ENCODE results near the gene HIP1. TPM values are rescaled to one million over a fixed set of nuclear protein-coding genes. Genes with fewer than 3 reads are reported as not detected.
A peak's percentile ranks its signal among the peaks of the same experiment; 100 is the strongest.
"Not testable (repeated sequence)": the region's sequence is repeated elsewhere in the genome, so short reads cannot be mapped to it uniquely, and the experiment has no call there.

Gene HIP1
- total RNA-seq, 2 experiments from 2014 or later, result 2.1 to 2.3 TPM

- H3K27me3 Mint-ChIP-seq (ENCODE audit: low read depth); H3K27ac Mint-ChIP-seq; H3K36me3 Mint-ChIP-seq (ENCODE audit: low read depth); H3K4me1 Mint-ChIP-seq (ENCODE audit: low read depth); DNase-seq; H3K9me3 Mint-ChIP-seq; H3K4me3 Mint-ChIP-seq: not testable (repeated sequence)
- intact Hi-C loops (cut with micrococcal nuclease), result loop anchor here (5.0 kb wide), 2 partner anchors 120 to 310 kb away; no protein-coding TSS in a partner anchor
- CTCF ChIA-PET, result interaction anchor here (0.6 to 2.2 kb wide), 8 partner anchors 8 to 330 kb away, joined by 3 to 8 read pairs (median 4); partner anchors contain the start of gene HIP1
These were observed 23.1 kb upstream of the HIP1 start for GRCh38 chr7:75761801-75762200.

- no peaks in the 10 kb centered on the region for H3K27me3 Mint-ChIP-seq (ENCODE audit: low read depth)
- no peaks in the 10 kb centered on the region for H3K9me3 Mint-ChIP-seq
- H3K4me1 Mint-ChIP-seq (ENCODE audit: low read depth), result no peaks in the 10 kb centered on the region
- CTCF ChIA-PET, result no interaction called here
- DNase-seq, result no peak
- no peak overlapping the region for H3K27ac Mint-ChIP-seq
- H3K36me3 Mint-ChIP-seq (ENCODE audit: low read depth), result no peaks in the 10 kb centered on the region
- intact Hi-C loops (cut with micrococcal nuclease), result no loop called here
- no peak overlapping the region for H3K4me3 Mint-ChIP-seq
These were observed 19.8 kb upstream of the HIP1 start for GRCh38 chr7:75758491-75758890.

- Mint-ChIP-seq H3K27ac (no peak overlapping the region), H3K4me1 (ENCODE audit: low read depth) (no peaks in the 10 kb centered on the region), H3K9me3 (no peaks in the 10 kb centered on the region), H3K4me3 (no peak overlapping the region), H3K27me3 (ENCODE audit: low read depth) (no peaks in the 10 kb centered on the region), H3K36me3 (ENCODE audit: low read depth) (no peaks in the 10 kb centered on the region)
- intact Hi-C loops (cut with micrococcal nuclease), result no loop called here
- CTCF ChIA-PET, result no interaction called here
- no peak for DNase-seq
These were observed 19.1 kb upstream of the HIP1 start for GRCh38 chr7:75757860-75758259.

GRCh38 chr7:75756991-75757676 lies 18.4 kb upstream of the HIP1 start:
- Mint-ChIP-seq H3K36me3 (ENCODE audit: low read depth) (no peaks in the 10 kb centered on the region), H3K27ac (no peak overlapping the region), H3K4me1 (ENCODE audit: low read depth) (no peaks in the 10 kb centered on the region), H3K9me3 (no peaks in the 10 kb centered on the region), H3K4me3 (no peak overlapping the region), H3K27me3 (ENCODE audit: low read depth) (no peaks in the 10 kb centered on the region)
- intact Hi-C loops (cut with micrococcal nuclease), result no loop called here
- DNase-seq, result no peak
- CTCF ChIA-PET, result interaction anchor here (0.6 kb wide), 1 partner anchor 105 kb away, joined by 4 read pairs; no protein-coding TSS in a partner anchor

GRCh38 chr7:75756206-75756990 lies 17.7 kb upstream of the HIP1 start:
- H3K4me1 Mint-ChIP-seq (ENCODE audit: low read depth), result no peaks in the 10 kb centered on the region

GRCh38 chr7:75743455-75743859 lies 4.7 kb upstream of the HIP1 start:
- DNase-seq, result no peak
- H3K4me3 Mint-ChIP-seq, result no peak overlapping the region
- CTCF ChIA-PET, result no interaction called here
- intact Hi-C loops (cut with micrococcal nuclease), result no loop called here
- no peaks in the 10 kb centered on the region for H3K9me3 Mint-ChIP-seq
- no peaks in the 10 kb centered on the region for H3K36me3 Mint-ChIP-seq (ENCODE audit: low read depth)
- no peak overlapping the region for H3K27ac Mint-ChIP-seq
- peaks cover 8% of the 10 kb centered on the region for H3K4me1 Mint-ChIP-seq (ENCODE audit: low read depth)
- peaks cover under 1% of the 10 kb centered on the region for H3K27me3 Mint-ChIP-seq (ENCODE audit: low read depth)

More at GRCh38 chr7:75756206-75756990, 17.7 kb upstream of the HIP1 start:
- no peak overlapping the region for H3K27ac Mint-ChIP-seq
- no peaks in the 10 kb centered on the region for H3K36me3 Mint-ChIP-seq (ENCODE audit: low read depth)
- no peak overlapping the region for H3K4me3 Mint-ChIP-seq
- no peaks in the 10 kb centered on the region for H3K27me3 Mint-ChIP-seq (ENCODE audit: low read depth)
- no peak for DNase-seq
- no peaks in the 10 kb centered on the region for H3K9me3 Mint-ChIP-seq
- CTCF ChIA-PET, result interaction anchor here (0.5 to 1.6 kb wide), 3 partner anchors 21 to 707 kb away, joined by 4 to 5 read pairs (median 4); no protein-coding TSS in a partner anchor
- intact Hi-C loops (cut with micrococcal nuclease), result no loop called here

- H3K27me3 Mint-ChIP-seq (ENCODE audit: low read depth), result peaks cover 10% of the 10 kb centered on the region
- H3K27ac Mint-ChIP-seq, result no peak overlapping the region
- no peaks in the 10 kb centered on the region for H3K9me3 Mint-ChIP-seq
- H3K4me3 Mint-ChIP-seq, result no peak overlapping the region
- CTCF ChIA-PET, result no interaction called here
- intact Hi-C loops (cut with micrococcal nuclease), result no loop called here
- DNase-seq, result no peak
- no peaks in the 10 kb centered on the region for H3K36me3 Mint-ChIP-seq (ENCODE audit: low read depth)
- peaks cover 14% of the 10 kb centered on the region for H3K4me1 Mint-ChIP-seq (ENCODE audit: low read depth)
These were observed 2.2 kb upstream of the HIP1 start for GRCh38 chr7:75740846-75741497.

GRCh38 chr7:75739796-75740672 lies 1.3 kb upstream of the HIP1 start:
- CTCF ChIA-PET, result interaction anchor here (0.6 to 1.4 kb wide), 3 partner anchors 22 to 280 kb away, joined by 3 to 8 read pairs (median 3); no protein-coding TSS in a partner anchor
- Mint-ChIP-seq H3K9me3 (no peaks in the 10 kb centered on the region), H3K4me1 (ENCODE audit: low read depth) (peaks cover 14% of the 10 kb centered on the region), H3K27ac (peak overlapping the region; percentile 81), H3K36me3 (ENCODE audit: low read depth) (no peaks in the 10 kb centered on the region), H3K4me3 (peak overlapping the region; percentile 92), H3K27me3 (ENCODE audit: low read depth) (peaks cover 10% of the 10 kb centered on the region)
- intact Hi-C loops (cut with micrococcal nuclease), result loop anchor here (2.0 to 10.0 kb wide), 7 partner anchors 37 to 665 kb away; partner anchors contain the start of genes POR, RCC1L, STYXL1 and TMEM120A
- peak; percentile 70 for DNase-seq

- H3K27me3 Mint-ChIP-seq (ENCODE audit: low read depth), result peaks cover 10% of the 10 kb centered on the region
- no peaks in the 10 kb centered on the region for H3K9me3 Mint-ChIP-seq
- H3K36me3 Mint-ChIP-seq (ENCODE audit: low read depth), result no peaks in the 10 kb centered on the region
- intact Hi-C loops (cut with micrococcal nuclease), result loop anchor here (2.0 to 10.0 kb wide), 7 partner anchors 38 to 664 kb away; partner anchors contain the start of genes POR, RCC1L, STYXL1 and TMEM120A
- peak overlapping the region; percentile 92 for H3K4me3 Mint-ChIP-seq
- CTCF ChIA-PET, result interaction anchor here (0.6 to 1.4 kb wide), 3 partner anchors 23 to 281 kb away, joined by 3 to 8 read pairs (median 3); no protein-coding TSS in a partner anchor
- peak overlapping the region; percentile 81 for H3K27ac Mint-ChIP-seq
- DNase-seq, result peak; percentile 99
- H3K4me1 Mint-ChIP-seq (ENCODE audit: low read depth), result peaks cover 14% of the 10 kb centered on the region
These were observed 444 bp upstream of the HIP1 start for GRCh38 chr7:75738975-75739795.

GRCh38 chr7:75737856-75738603 lies 711 bp downstream of the HIP1 start:
- intact Hi-C loops (cut with micrococcal nuclease), result loop anchor here (2.0 to 10.0 kb wide), 7 partner anchors 39 to 663 kb away; partner anchors contain the start of genes POR, RCC1L, STYXL1 and TMEM120A
- CTCF ChIA-PET, result no interaction called here
- Mint-ChIP-seq H3K36me3 (ENCODE audit: low read depth) (no peaks in the 10 kb centered on the region), H3K27ac (no peak overlapping the region), H3K9me3 (no peaks in the 10 kb centered on the region), H3K4me1 (ENCODE audit: low read depth) (peaks cover 14% of the 10 kb centered on the region), H3K4me3 (peak overlapping the region; percentile 88), H3K27me3 (ENCODE audit: low read depth) (peaks cover 10% of the 10 kb centered on the region)
- no peak for DNase-seq
